HPDE6-E6E7 (cell line): ENCODE data around the gene APOL5.
"Not testable (repeated sequence)": the region's sequence is repeated elsewhere in the genome, so short reads cannot be mapped to it uniquely, and the experiment has no call there.

Experiments used
- DNase-seq: peaks from one replicate; pipeline ENCODE4 v3.0.0; 2011; ENCODE audit warnings: missing footprints; ENCODE audit errors: extremely low spot score

The APOL5 gene

GRCh38 chr22:35708917-35709316, 8.8 kb upstream of the APOL5 start:
- no peak for DNase-seq

GRCh38 chr22:35711336-35711735, 6.3 kb upstream of the APOL5 start:
- no peak for DNase-seq

GRCh38 chr22:35712672-35713071, 5.0 kb upstream of the APOL5 start:
- no peak for DNase-seq

- DNase-seq: no peak
Measured at GRCh38 chr22:35719212-35719875, 1.7 kb downstream of the APOL5 start.

- no peak for DNase-seq
Measured at GRCh38 chr22:35721960-35722359, 4.3 kb downstream of the APOL5 start.

- no peak for DNase-seq
Measured at GRCh38 chr22:35725521-35725920, 7.8 kb downstream of the APOL5 start.

- no peak for DNase-seq
Measured at GRCh38 chr22:35726398-35726797, 8.7 kb downstream of the APOL5 start.

GRCh38 chr22:35726933-35727332, 9.3 kb downstream of the APOL5 start:
- no peak for DNase-seq

GRCh38 chr22:35727436-35727835, 9.8 kb downstream of the APOL5 start:
- no peak for DNase-seq

GRCh38 chr22:35728639-35729308, 11.1 kb downstream of the APOL5 start:
- no peak for DNase-seq

- no peak for DNase-seq
Measured at GRCh38 chr22:35729309-35729698, 11.6 kb downstream of the APOL5 start.

GRCh38 chr22:35731321-35731720, 13.6 kb downstream of the APOL5 start:
- no peak for DNase-seq

GRCh38 chr22:35732116-35732515, 14.4 kb downstream of the APOL5 start:
- DNase-seq: no peak

GRCh38 chr22:35733036-35733435, 15.4 kb downstream of the APOL5 start:
- no peak for DNase-seq

- DNase-seq: no peak
Measured at GRCh38 chr22:35733791-35734516, 16.3 kb downstream of the APOL5 start.

GRCh38 chr22:35734517-35734827, 16.8 kb downstream of the APOL5 start:
- DNase-seq: no peak

- DNase-seq: no peak
Measured at GRCh38 chr22:35735542-35735941, 17.9 kb downstream of the APOL5 start.

GRCh38 chr22:35736166-35736565, 18.5 kb downstream of the APOL5 start:
- no peak for DNase-seq

- DNase-seq: no peak
Measured at GRCh38 chr22:35736701-35737100, 19.0 kb downstream of the APOL5 start.

- not testable (repeated sequence) for DNase-seq
Measured at GRCh38 chr22:35737886-35738285, 20.2 kb downstream of the APOL5 start.

GRCh38 chr22:35739076-35739930, 21.6 kb downstream of the APOL5 start:
- no peak for DNase-seq

- no peak for DNase-seq
Measured at GRCh38 chr22:35739931-35740380, 22.3 kb downstream of the APOL5 start.
